ENCODE data around the gene ZDHHC8. TPM values are rescaled to one million over a fixed set of nuclear protein-coding genes. Genes with fewer than 3 reads are reported as not detected.

ZDHHC8 gene
- total RNA-seq, 2 donors from 2014 or later: 20.0 to 21.4 TPM

DNA sequence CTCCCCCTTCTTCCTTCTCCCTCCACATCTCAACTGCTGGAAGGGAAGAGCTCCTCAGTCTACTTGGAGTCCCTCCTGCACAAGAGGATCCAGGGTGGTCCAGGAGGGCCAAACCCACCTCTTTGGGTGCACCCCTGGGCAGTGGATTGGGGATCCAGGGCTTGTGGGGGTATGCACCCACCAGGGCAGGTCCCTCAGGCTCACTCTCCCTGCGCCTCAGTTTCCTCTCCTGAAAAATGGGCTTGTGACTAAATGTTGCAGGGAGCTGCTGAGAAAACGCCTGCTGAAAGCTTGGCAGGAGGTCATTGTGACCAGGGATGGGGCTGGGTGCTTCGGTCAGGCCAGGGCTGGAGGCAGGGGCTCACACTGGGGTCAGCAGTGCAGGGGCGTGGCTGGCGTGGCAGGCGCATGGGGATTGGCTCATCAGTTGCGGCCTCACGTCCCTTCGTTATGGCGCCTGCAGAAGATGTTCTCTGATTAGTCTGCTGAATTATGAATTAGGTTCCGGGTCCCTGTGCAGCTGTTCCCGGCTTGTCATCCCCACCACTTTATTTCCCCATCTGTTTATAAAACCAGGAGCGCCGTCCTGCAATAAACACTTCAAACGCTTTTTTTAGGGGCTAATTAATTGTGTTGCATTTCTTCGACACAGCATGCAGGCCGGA lies 44.9 kb downstream of the ZDHHC8 start:
- no peak overlapping the region for H3K4me3 ChIP-seq
- H3K27me3 ChIP-seq: no peaks in the 10 kb centered on the region
- ATAC-seq (no peak), DNase-seq (no peak)
- WGBS, 2 donors: 78 to 79% methylated on average over 14 to 17 of the region's 17 CpGs
- H3K36me3 ChIP-seq (replicated peaks in 1 of 2; ENCODE audit: insufficient read depth in 1 of 2, low read depth in 2 of 2): no peaks in the 10 kb centered on the region
- intact Hi-C loops (cut with DNase I): no loop called here
- no peaks in the 10 kb centered on the region for H3K9me3 ChIP-seq
- H3K4me1 ChIP-seq: no peaks in the 10 kb centered on the region
- TF ChIP-seq, protein P1, sequence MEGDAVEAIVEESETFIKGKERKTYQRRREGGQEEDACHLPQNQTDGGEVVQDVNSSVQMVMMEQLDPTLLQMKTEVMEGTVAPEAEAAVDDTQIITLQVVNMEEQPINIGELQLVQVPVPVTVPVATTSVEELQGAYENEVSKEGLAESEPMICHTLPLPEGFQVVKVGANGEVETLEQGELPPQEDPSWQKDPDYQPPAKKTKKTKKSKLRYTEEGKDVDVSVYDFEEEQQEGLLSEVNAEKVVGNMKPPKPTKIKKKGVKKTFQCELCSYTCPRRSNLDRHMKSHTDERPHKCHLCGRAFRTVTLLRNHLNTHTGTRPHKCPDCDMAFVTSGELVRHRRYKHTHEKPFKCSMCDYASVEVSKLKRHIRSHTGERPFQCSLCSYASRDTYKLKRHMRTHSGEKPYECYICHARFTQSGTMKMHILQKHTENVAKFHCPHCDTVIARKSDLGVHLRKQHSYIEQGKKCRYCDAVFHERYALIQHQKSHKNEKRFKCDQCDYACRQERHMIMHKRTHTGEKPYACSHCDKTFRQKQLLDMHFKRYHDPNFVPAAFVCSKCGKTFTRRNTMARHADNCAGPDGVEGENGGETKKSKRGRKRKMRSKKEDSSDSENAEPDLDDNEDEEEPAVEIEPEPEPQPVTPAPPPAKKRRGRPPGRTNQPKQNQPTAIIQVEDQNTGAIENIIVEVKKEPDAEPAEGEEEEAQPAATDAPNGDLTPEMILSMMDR (IDR thresholded peaks at IDR 0.05): no peak
- TF ChIP-seq POLR2A (IDR thresholded peaks at IDR 0.05): no peak
- H3K27ac ChIP-seq: no peak overlapping the region

- TF ChIP-seq, protein P1 (IDR thresholded peaks at IDR 0.05): no peak
- no peak for TF ChIP-seq POLR2A (IDR thresholded peaks at IDR 0.05)
- ATAC-seq: no peak
- intact Hi-C loops (cut with DNase I): no loop called here
- 74 to 85% methylated on average over 11 to 21 of the region's 21 CpGs for WGBS, 2 donors
- H3K4me1 ChIP-seq: no peaks in the 10 kb centered on the region
- H3K27me3 ChIP-seq: no peaks in the 10 kb centered on the region
- H3K36me3 ChIP-seq (replicated peaks in 1 of 2; ENCODE audit: insufficient read depth in 1 of 2, low read depth in 2 of 2): no peaks in the 10 kb centered on the region
- no peak for DNase-seq
- H3K4me3 ChIP-seq: no peak overlapping the region
- H3K9me3 ChIP-seq: no peaks in the 10 kb centered on the region
- no peak overlapping the region for H3K27ac ChIP-seq
Measured at GRCh38 chr22:20177217-20177911, 45.8 kb downstream of the ZDHHC8 start.

DNA sequence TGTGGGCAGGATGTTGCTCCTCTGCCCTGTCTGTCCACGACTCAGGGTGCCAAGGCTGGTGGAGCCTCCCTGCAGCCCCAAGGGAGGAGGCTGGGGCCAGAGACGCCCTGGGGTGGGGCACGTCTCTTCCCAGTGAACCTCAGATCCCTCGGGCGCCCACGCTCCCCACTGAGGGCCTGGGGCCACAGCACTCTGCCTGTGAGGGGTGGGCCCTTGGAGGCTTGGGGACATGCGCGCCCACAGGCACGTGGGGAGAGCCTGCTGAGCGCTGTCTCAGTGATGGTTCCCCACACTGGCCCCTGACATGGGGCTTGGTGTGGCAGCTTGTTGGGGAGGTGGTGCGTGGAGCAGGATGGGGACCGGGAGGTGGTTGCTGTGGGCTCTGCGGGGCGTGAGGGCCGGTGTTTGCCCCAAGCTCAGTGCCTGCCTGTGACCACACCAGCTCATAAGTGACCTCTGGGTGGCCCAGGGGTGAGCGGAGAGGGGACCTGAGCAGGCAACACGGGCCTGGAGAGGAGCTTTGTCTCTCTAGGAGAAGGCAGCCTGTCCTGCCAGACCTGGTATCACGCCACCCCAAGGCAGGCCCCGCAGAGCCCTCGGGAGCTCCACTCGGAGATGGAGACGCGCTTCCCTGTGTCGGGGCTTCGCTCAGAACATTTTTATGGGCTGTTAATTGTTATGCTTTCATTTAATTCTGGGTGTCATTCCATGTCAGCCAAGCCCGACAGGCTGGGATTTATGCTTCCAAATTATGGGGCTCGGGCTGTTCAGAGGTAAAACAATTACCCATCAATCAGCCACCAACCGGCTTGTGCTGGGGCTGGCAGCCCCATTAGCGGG lies 46.7 kb downstream of the ZDHHC8 start:
- H3K9me3 ChIP-seq: no peaks in the 10 kb centered on the region
- H3K36me3 ChIP-seq (replicated peaks in 1 of 2; ENCODE audit: insufficient read depth in 1 of 2, low read depth in 2 of 2): no peaks in the 10 kb centered on the region
- 81 to 100% methylated on average over 2 to 26 of the region's 29 CpGs for WGBS, 2 donors
- no peaks in the 10 kb centered on the region for H3K27me3 ChIP-seq
- DNase-seq (no peak), ATAC-seq (no peak)
- no peak overlapping the region for H3K27ac ChIP-seq
- H3K4me3 ChIP-seq: no peak overlapping the region
- TF ChIP-seq, protein P1 (IDR thresholded peaks at IDR 0.05): no peak
- TF ChIP-seq POLR2A (IDR thresholded peaks at IDR 0.05): no peak
- intact Hi-C loops (cut with DNase I): no loop called here
- H3K4me1 ChIP-seq: no peaks in the 10 kb centered on the region

GRCh38 chr22:20178915-20179227 lies 47.3 kb downstream of the ZDHHC8 start:
- Histone ChIP-seq H3K27me3 (no peaks in the 10 kb centered on the region), H3K4me3 (no peak overlapping the region), H3K4me1 (no peaks in the 10 kb centered on the region), H3K27ac (no peak overlapping the region), H3K36me3 (replicated peaks in 1 of 2; ENCODE audit: insufficient read depth in 1 of 2, low read depth in 2 of 2) (no peaks in the 10 kb centered on the region), H3K9me3 (no peaks in the 10 kb centered on the region)
- ATAC-seq (no peak), DNase-seq (no peak)
- no peak for TF ChIP-seq POLR2A (IDR thresholded peaks at IDR 0.05)
- TF ChIP-seq, protein P1 (IDR thresholded peaks at IDR 0.05): no peak
- intact Hi-C loops (cut with DNase I): no loop called here
- WGBS, 2 donors: 88% methylated on average over 9 of the region's 10 CpGs; no CpG with 5 or more reads in 1 of the 2 donors
